Right renal cortex interstitium (tissue), 3 donors: ENCODE measurements around the gene BBS9. TPM values are rescaled to one million over a fixed set of nuclear protein-coding genes. Genes with fewer than 3 reads are reported as not detected.
"Not testable (repeated sequence)": the region's sequence is repeated elsewhere in the genome, so short reads cannot be mapped to it uniquely, and the experiment has no call there.

Source experiments
- DNase-seq, 3 donors: peaks; one replicate each; pipeline ENCODE4 v3.0.0-alpha.2; 2013; ENCODE audit warnings: low read depth in 3 of 3, low spot score in 2 of 3
- polyA plus RNA-seq, 3 donors: library from polyadenylated mRNA; unstranded; fragments of 120-200 nt; gene quantifications; one replicate each; pipeline ENCODE4 v1.2.1, GENCODE V29; 2013; ENCODE audit not compliant: insufficient read length in 3 of 3

Gene BBS9
- polyA plus RNA-seq, 3 donors, result 15.6 to 19.3 (median 16.3) TPM

- no peak for DNase-seq
Observed at GRCh38 chr7:33477719-33478480, 348.5 kb downstream of the BBS9 start.

- not testable (repeated sequence) for DNase-seq
Observed at GRCh38 chr7:33484476-33484875, 355.1 kb downstream of the BBS9 start.

GRCh38 chr7:33485747-33486493 is 356.6 kb downstream of the BBS9 start:
- no peak for DNase-seq

DNA sequence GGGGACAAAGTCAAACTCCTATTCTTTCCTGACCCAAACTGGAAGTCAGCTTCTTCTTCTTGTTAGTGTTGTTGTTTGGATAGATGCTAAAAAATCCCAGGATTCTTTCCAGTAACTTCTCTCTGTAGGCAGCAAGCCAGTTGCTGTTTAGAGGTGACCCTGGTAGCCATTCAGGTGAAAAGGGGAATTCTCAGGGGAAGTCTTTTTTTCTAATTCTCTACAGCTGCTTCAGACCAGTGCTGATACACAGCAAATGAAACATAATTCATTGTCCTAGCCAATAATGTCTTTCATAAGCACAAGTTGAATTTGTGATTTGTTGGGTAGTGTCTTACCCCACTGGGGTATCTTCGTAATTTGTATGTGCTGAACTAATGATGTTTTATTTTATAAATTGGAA is 357.3 kb downstream of the BBS9 start:
- no peak for DNase-seq

GRCh38 chr7:33487998-33488682 is 358.8 kb downstream of the BBS9 start:
- no peak for DNase-seq

- DNase-seq, result no peak
Observed at GRCh38 chr7:33494474-33494873, 365.1 kb downstream of the BBS9 start.

DNA sequence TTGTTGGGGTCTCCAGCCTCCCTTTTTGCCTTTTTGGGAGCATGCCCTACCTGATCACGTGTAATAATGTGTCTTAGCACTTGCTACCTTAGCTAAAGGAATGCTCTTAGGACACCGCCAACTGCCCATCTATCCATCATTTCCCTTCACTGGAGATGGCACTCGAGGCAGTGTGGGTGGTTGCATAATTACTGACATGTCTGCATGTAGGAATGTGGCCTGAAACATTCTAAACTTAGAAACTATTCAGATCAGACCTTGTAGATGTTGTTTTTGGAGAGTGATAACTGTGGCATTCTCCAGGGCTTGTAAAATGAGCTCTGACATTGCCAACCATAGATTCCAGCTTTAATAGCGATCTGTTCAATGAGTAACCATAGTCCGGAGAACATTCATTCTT is 365.8 kb downstream of the BBS9 start:
- no peak for DNase-seq

DNA sequence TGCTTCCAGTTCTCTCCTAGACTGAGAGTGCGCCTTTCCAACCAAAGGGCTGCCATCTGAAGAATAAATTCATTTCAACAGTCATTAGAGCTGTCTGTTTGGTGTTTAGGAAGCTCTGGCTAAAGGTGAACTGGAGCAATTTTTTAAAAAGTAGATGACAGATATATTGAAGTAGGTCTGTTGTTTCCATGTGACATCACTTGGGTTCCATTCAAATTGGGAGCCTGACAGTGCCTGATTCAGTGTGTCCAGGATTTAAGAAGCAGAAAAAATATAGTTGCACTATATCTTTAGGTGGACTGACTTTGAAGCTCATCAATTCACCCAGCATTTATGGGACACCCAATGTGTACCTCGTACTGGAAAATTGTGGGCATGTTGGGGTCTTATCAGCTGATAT is 367.7 kb downstream of the BBS9 start:
- DNase-seq, result no peak

GRCh38 chr7:33500703-33501701 is 371.6 kb downstream of the BBS9 start:
- DNase-seq, result no peak

GRCh38 chr7:33503014-33503413 is 373.6 kb downstream of the BBS9 start:
- DNase-seq, result no peak

DNA sequence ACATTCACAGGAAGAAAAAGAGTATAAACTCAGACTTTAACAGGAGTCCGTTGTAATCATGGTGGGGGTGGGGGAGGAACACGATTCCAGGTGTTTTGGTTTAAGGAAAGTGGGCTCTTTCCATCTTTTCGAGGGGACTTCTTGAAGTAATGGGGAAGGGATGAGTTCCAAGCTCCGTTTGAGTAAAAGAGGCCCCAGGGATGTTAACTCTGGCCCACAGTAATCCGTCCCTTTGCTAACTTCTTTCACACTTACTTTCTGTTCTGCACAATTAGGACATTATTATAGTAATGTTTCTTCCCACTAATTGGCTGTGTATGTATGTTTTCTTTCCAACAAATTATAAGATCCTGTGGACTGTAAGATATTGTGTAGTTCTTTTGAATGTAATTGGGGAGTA is 374.4 kb downstream of the BBS9 start:
- DNase-seq, result no peak

GRCh38 chr7:33504266-33504665 is 374.9 kb downstream of the BBS9 start:
- no peak for DNase-seq

DNA sequence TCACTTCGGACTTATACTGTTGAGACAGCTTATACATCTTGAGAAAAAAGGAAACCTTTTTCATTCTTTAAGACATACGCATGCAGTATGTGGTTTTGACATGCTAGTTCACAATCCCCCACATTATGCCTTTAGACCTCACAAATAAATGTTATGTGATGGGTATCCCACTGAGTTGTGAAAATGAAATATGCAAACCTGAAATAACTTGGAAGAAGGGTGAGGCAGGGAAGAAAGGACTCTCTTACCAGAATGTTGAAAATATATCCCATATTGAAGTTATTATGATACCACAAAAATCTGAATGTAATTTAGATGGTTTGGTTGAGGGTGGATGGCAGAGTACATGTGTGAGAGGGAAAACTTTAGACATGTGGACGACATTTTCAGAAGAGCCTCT is 379.8 kb downstream of the BBS9 start:
- DNase-seq, result no peak

GRCh38 chr7:33511778-33512177 is 382.4 kb downstream of the BBS9 start:
- no peak for DNase-seq

DNA sequence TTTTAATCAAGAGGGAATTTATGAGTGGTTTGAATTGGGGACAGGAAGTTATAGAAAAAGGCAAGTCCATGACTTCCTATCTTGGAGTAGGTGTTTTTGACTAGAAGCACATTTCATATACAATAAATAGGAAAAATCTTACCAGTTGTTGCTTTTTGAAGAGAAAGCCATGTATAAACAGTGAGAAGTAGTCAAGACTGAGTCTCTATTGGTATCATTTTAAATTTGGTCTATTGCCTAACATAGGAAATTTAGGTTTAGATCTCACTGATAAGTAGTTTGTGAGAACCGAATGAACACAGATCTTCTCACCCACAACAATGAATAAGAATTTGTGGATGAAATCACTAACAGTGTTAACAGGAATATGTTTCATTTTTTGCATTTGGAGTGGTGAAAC is 387.2 kb downstream of the BBS9 start:
- no peak for DNase-seq

DNA sequence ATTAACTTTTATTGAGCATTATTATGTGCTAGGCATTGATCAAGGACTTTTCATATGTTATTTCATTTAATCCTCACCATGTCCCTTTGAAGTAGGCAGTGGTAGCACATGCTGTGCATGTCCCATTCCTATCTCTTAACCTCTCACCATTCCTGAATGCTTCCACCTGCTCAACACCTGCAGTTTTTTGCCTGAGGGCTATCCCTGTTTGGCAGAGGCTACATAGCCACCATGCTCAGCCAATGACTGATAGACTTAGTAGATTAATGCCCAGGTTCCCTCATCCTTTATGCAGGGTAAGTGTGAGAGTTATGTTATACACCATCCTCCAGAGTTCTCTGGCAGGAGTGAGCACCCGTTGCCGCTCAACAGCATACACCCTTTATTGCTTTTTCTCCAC is 387.8 kb downstream of the BBS9 start:
- no peak for DNase-seq

DNA sequence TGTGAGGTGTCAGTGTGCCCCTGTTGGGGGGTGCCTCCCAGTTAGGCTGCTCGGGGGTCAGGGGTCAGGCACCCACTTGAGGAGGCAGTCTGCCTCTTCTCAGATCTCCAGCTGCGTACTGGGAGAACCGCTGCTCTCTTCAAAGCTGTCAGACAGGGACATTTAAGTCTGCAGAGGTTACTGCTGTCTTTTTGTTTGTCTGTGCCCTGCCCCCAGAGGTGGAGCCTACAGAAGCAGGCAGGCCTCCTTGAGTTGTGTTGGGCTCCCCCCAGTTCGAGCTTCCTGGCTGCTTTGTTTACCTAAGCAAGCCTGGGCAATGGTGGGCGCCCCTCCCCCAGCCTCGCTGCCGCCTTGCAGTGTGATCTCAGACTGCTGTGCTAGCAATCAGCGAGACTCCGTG is 397.6 kb downstream of the BBS9 start:
- not testable (repeated sequence) for DNase-seq

DNA sequence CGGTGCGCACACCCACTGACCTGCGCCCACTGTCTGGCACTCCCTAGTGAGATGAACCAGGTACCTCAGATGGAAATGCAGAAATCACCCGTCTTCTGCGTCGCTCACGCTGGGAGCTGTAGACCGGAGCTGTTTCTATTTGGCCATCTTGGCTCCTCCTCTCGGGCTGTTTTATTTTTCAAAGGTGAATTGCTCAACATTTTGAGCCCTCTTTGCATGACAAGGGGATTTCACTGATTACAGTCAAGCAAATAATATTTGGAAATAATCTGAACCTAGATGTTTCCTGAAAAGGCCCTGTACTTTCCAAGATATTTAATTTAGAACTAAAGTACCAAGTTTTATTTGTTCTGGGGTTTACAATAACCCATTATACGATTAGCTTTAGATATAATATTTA is 398.2 kb downstream of the BBS9 start:
- not testable (repeated sequence) for DNase-seq

DNA sequence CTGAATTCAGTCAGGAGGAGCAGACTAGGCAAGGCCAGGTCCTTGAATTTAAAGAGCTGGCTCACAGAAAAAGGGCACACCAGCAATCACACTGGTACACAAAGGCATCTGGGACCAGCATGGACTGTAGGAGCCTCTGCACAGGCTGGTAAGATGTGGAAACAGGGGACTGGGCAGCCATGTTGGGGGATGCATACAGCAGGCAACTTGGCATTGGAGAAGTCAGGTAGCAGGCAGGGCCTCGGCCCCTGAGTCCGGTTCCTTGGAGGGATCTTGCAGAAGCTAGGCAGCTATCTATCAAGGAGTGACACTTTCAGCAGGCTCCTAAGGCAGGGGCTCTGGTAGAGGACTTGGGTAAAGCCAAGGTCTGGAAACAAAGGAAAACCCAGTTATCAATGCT is 399.7 kb downstream of the BBS9 start:
- DNase-seq, result no peak

- no peak for DNase-seq
Observed at GRCh38 chr7:33530664-33531063, 401.3 kb downstream of the BBS9 start.
